ENCODE measurements around the gene DHX29. TPM values are rescaled to one million over a fixed set of nuclear protein-coding genes. Genes with fewer than 3 reads are reported as not detected.

Gene DHX29
- total and polyA plus RNA-seq, 4 donors = 8.0 to 35.3 (median 19.1) TPM

GRCh38 chr5:55222092-55222984, 85.2 kb downstream of the DHX29 start:
- peak in 1 of 3 donors; percentile 17 for DNase-seq
- peaks cover 6 to 89% (median 87%) of the 10 kb centered on the region in 3 donors for H3K27me3 ChIP-seq (ENCODE audit: control insufficient read depth in 3 of 3, insufficient read depth in 3 of 3, low read length in 2 of 3)

DNA sequence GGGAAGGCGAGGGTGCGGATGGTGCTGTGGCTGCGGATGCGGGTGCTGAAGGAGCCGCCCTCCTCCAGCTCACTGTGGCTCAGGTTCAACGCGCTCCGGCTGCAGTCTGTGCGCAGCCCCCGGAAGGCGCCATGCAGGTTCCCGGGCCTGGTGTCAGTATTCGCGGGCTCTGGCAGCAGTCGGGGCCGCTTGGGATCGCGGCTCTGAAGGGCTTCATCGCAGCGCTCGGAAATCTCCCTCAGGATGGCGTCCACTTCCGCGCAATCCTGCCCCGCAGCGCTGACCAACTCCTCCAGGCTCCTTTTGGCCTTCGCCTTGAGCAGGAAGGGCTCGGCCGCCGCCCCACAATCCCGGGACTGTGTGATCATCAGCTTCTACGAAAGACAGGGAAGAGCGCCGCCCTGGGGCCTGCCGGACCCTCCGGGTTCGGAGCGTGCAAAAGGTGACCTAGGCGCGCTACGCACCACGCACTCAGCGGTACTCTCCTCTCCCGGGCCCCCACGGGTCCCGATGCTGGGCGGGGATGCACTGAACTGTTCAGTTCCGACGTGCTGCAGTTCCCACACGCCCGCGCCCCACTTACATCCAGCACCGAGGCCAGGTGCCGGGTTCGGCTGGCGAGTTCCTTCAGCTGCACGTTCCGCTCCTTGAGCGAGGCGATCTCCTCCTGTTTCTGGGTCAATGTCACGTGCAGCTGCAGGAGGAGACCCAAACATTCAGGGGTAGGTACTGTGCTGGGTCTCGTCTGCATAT, 86.9 kb downstream of the DHX29 start:
- Histone ChIP-seq H3K9ac (ENCODE audit: insufficient read depth in 1 of 2, low read length in 2 of 2) (no peak overlapping the region), H3K36me3 (ENCODE audit: control insufficient read depth in 4 of 4, insufficient read depth in 4 of 4, low read length in 4 of 4) (no peaks in the 10 kb centered on the region), H3K4me3 (no peak overlapping the region), H3K27ac (ENCODE audit: low read depth in 1 of 2, low read length in 1 of 2) (no peak overlapping the region), H3K27me3 (ENCODE audit: control insufficient read depth in 3 of 3, insufficient read depth in 3 of 3, low read length in 2 of 3) (peaks cover 5 to 90% (median 83%) of the 10 kb centered on the region in 3 donors), H3K4me1 (ENCODE audit: control insufficient read depth in 5 of 5, insufficient read depth in 5 of 5, low read length in 5 of 5) (peaks cover 0 to 23% (median 12%) of the 10 kb centered on the region in 5 donors), H3K9me3 (ENCODE audit: control insufficient read depth in 4 of 4, insufficient read depth in 3 of 4, low read length in 3 of 4) (peaks cover 0 to 11% (median 0%) of the 10 kb centered on the region in 4 donors)
- ATAC-seq (ENCODE audit: insufficient read depth, low FRiP score) (no peak), DNase-seq (peak in 2 of 3 donors; percentile 24 to 25)
- 4 to 7% methylated on average over 62 of the region's 62 CpGs for WGBS, 2 donors
- TF ChIP-seq, protein P1, sequence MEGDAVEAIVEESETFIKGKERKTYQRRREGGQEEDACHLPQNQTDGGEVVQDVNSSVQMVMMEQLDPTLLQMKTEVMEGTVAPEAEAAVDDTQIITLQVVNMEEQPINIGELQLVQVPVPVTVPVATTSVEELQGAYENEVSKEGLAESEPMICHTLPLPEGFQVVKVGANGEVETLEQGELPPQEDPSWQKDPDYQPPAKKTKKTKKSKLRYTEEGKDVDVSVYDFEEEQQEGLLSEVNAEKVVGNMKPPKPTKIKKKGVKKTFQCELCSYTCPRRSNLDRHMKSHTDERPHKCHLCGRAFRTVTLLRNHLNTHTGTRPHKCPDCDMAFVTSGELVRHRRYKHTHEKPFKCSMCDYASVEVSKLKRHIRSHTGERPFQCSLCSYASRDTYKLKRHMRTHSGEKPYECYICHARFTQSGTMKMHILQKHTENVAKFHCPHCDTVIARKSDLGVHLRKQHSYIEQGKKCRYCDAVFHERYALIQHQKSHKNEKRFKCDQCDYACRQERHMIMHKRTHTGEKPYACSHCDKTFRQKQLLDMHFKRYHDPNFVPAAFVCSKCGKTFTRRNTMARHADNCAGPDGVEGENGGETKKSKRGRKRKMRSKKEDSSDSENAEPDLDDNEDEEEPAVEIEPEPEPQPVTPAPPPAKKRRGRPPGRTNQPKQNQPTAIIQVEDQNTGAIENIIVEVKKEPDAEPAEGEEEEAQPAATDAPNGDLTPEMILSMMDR (IDR thresholded peaks at IDR 0.05; ENCODE audit: control extremely low read depth, extremely low read depth) = no peak

More at GRCh38 chr5:55222092-55222984, 85.2 kb downstream of the DHX29 start:
- no peak overlapping the region for H3K27ac ChIP-seq (ENCODE audit: low read depth in 1 of 2, low read length in 1 of 2)
- H3K4me1 ChIP-seq (ENCODE audit: control insufficient read depth in 5 of 5, insufficient read depth in 5 of 5, low read length in 5 of 5) = peaks cover 0 to 32% (median 14%) of the 10 kb centered on the region in 5 donors
- no peaks in the 10 kb centered on the region for H3K36me3 ChIP-seq (ENCODE audit: control insufficient read depth in 4 of 4, insufficient read depth in 4 of 4, low read length in 4 of 4)
- ATAC-seq (ENCODE audit: insufficient read depth, low FRiP score) = no peak
- 12 to 21% methylated on average over 30 of the region's 30 CpGs for WGBS, 2 donors
- H3K4me3 ChIP-seq = no peak overlapping the region
- H3K9ac ChIP-seq (ENCODE audit: insufficient read depth in 1 of 2, low read length in 2 of 2) = no peak overlapping the region
- TF ChIP-seq, protein P1 (IDR thresholded peaks at IDR 0.05; ENCODE audit: control extremely low read depth, extremely low read depth) = no peak
- H3K9me3 ChIP-seq (ENCODE audit: control insufficient read depth in 4 of 4, insufficient read depth in 3 of 4, low read length in 3 of 4) = peaks cover 0 to 13% (median 0%) of the 10 kb centered on the region in 4 donors

GRCh38 chr5:55219770-55220169, 87.7 kb downstream of the DHX29 start:
- Histone ChIP-seq H3K36me3 (ENCODE audit: control insufficient read depth in 4 of 4, insufficient read depth in 4 of 4, low read length in 4 of 4) (no peaks in the 10 kb centered on the region), H3K4me1 (ENCODE audit: control insufficient read depth in 5 of 5, insufficient read depth in 5 of 5, low read length in 5 of 5) (peaks cover 0 to 23% (median 12%) of the 10 kb centered on the region in 5 donors), H3K9ac (ENCODE audit: insufficient read depth in 1 of 2, low read length in 2 of 2) (no peak overlapping the region), H3K27me3 (ENCODE audit: control insufficient read depth in 3 of 3, insufficient read depth in 3 of 3, low read length in 2 of 3) (peaks cover 5 to 81% (median 74%) of the 10 kb centered on the region in 3 donors), H3K27ac (ENCODE audit: low read depth in 1 of 2, low read length in 1 of 2) (no peak overlapping the region), H3K4me3 (no peak overlapping the region), H3K9me3 (ENCODE audit: control insufficient read depth in 4 of 4, insufficient read depth in 3 of 4, low read length in 3 of 4) (peaks cover 0 to 11% (median 0%) of the 10 kb centered on the region in 4 donors)
- TF ChIP-seq, protein P1 (IDR thresholded peaks at IDR 0.05; ENCODE audit: control extremely low read depth, extremely low read depth) = no peak
- WGBS, 2 donors = 84 to 90% methylated on average over 3 of the region's 3 CpGs
- DNase-seq (no peak), ATAC-seq (ENCODE audit: insufficient read depth, low FRiP score) (no peak)

Data from lung (tissue), 12 donors.